Measurements from ENCODE around the gene CDH12.

CDH12 gene

GRCh38 chr5:21739096-21739495 lies 1114.0 kb downstream of the CDH12 start:
- Histone ChIP-seq H3K36me3 (ENCODE audit: insufficient read depth, low read depth, low read length) (no peaks in the 10 kb centered on the region), H3K4me3 (ENCODE audit: low read length) (no peak overlapping the region), H3K27me3 (ENCODE audit: insufficient read depth, low read length) (no peaks in the 10 kb centered on the region), H3K27ac (ENCODE audit: low read length) (no peak overlapping the region), H3K9me3 (ENCODE audit: insufficient read depth, low read depth, low read length) (no peaks in the 10 kb centered on the region), H3K9ac (ENCODE audit: low read depth, low read length) (no peak overlapping the region), H3K4me1 (ENCODE audit: insufficient read depth, low read length) (no peaks in the 10 kb centered on the region)

GRCh38 chr5:21723500-21723899 lies 1129.6 kb downstream of the CDH12 start:
- H3K27ac ChIP-seq (ENCODE audit: low read length): no peak overlapping the region
- no peaks in the 10 kb centered on the region for H3K27me3 ChIP-seq (ENCODE audit: insufficient read depth, low read length)
- no peaks in the 10 kb centered on the region for H3K36me3 ChIP-seq (ENCODE audit: insufficient read depth, low read depth, low read length)
- no peak overlapping the region for H3K9ac ChIP-seq (ENCODE audit: low read depth, low read length)
- no peaks in the 10 kb centered on the region for H3K4me1 ChIP-seq (ENCODE audit: insufficient read depth, low read length)
- no peaks in the 10 kb centered on the region for H3K9me3 ChIP-seq (ENCODE audit: insufficient read depth, low read depth, low read length)
- no peak overlapping the region for H3K4me3 ChIP-seq (ENCODE audit: low read length)

- no peaks in the 10 kb centered on the region for H3K27me3 ChIP-seq (ENCODE audit: insufficient read depth, low read length)
- H3K4me3 ChIP-seq (ENCODE audit: low read length): no peak overlapping the region
- no peaks in the 10 kb centered on the region for H3K4me1 ChIP-seq (ENCODE audit: insufficient read depth, low read length)
- no peak overlapping the region for H3K9ac ChIP-seq (ENCODE audit: low read depth, low read length)
- H3K36me3 ChIP-seq (ENCODE audit: insufficient read depth, low read depth, low read length): no peaks in the 10 kb centered on the region
- H3K27ac ChIP-seq (ENCODE audit: low read length): no peak overlapping the region
- H3K9me3 ChIP-seq (ENCODE audit: insufficient read depth, low read depth, low read length): peaks cover 3% of the 10 kb centered on the region; the same call in 1 of the 2 replicates
Measured at GRCh38 chr5:21711866-21712758, 1141.0 kb downstream of the CDH12 start.

GRCh38 chr5:21709770-21710169 lies 1143.4 kb downstream of the CDH12 start:
- Histone ChIP-seq H3K4me1 (ENCODE audit: insufficient read depth, low read length) (no peaks in the 10 kb centered on the region), H3K9me3 (ENCODE audit: insufficient read depth, low read depth, low read length) (no peaks in the 10 kb centered on the region), H3K4me3 (ENCODE audit: low read length) (no peak overlapping the region), H3K27me3 (ENCODE audit: insufficient read depth, low read length) (no peaks in the 10 kb centered on the region), H3K36me3 (ENCODE audit: insufficient read depth, low read depth, low read length) (no peaks in the 10 kb centered on the region), H3K9ac (ENCODE audit: low read depth, low read length) (no peak overlapping the region), H3K27ac (ENCODE audit: low read length) (no peak overlapping the region)

GRCh38 chr5:21704974-21705668 lies 1148.0 kb downstream of the CDH12 start:
- Histone ChIP-seq H3K36me3 (ENCODE audit: insufficient read depth, low read depth, low read length) (no peaks in the 10 kb centered on the region), H3K27ac (ENCODE audit: low read length) (no peak overlapping the region), H3K9me3 (ENCODE audit: insufficient read depth, low read depth, low read length) (no peaks in the 10 kb centered on the region), H3K27me3 (ENCODE audit: insufficient read depth, low read length) (no peaks in the 10 kb centered on the region), H3K4me1 (ENCODE audit: insufficient read depth, low read length) (no peaks in the 10 kb centered on the region), H3K9ac (ENCODE audit: low read depth, low read length) (no peak overlapping the region), H3K4me3 (ENCODE audit: low read length) (no peak overlapping the region)

DNA sequence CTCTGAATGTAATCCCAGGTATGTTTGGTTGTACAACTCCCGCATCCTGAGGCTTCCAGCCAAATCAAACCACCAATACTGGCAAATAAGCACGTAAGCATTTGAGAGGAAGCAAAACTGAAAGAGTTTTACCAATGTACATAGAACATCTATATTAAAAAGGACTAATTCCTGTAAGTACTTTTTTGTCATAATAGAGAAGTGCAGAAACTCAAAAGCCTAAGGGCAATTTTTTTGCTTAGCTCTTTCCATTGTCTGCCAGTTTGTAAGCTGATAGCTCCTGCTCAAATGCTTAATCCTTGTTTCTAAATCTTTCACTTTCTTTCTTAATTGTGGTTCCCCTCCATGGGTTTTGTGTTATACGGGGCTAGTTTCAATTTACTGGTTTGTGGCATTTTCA lies 1151.8 kb downstream of the CDH12 start:
- Histone ChIP-seq H3K27me3 (ENCODE audit: insufficient read depth, low read length) (no peaks in the 10 kb centered on the region), H3K36me3 (ENCODE audit: insufficient read depth, low read depth, low read length) (no peaks in the 10 kb centered on the region), H3K9ac (ENCODE audit: low read depth, low read length) (no peak overlapping the region), H3K27ac (ENCODE audit: low read length) (no peak overlapping the region), H3K4me3 (ENCODE audit: low read length) (no peak overlapping the region), H3K4me1 (ENCODE audit: insufficient read depth, low read length) (no peaks in the 10 kb centered on the region), H3K9me3 (ENCODE audit: insufficient read depth, low read depth, low read length) (no peaks in the 10 kb centered on the region)
